Transverse colon (tissue), 4 donors: ENCODE data around the gene UMAD1.

Experiments
- CTCF ChIP-seq, 5 experiments: fragments of 200-600 bp in 3 of 5; fragments of 450-650 bp in 2 of 5; sonication (generic) in 3 of 5; IDR thresholded peaks; 1 replicate in 2 of 5; 2 replicates in 3 of 5; pipeline ENCODE4 v1.5.1; 2016 to 2017; ENCODE audit warnings: antibody characterized with exemption in 5 of 5, inconsistent platforms in 3 of 5, mild to moderate bottlenecking in 2 of 5, moderate library complexity in 1 of 5
- EP300 ChIP-seq: sonication (generic); formaldehyde crosslinking; IDR thresholded peaks from one replicate; pipeline ENCODE4 v1.6.1; 2017; ENCODE audit warnings: antibody characterized with exemption, low read depth
- POLR2A ChIP-seq: fragments of 450-650 bp; IDR thresholded peaks from one replicate; pipeline ENCODE4 v1.6.1; 2016; ENCODE audit warnings: antibody characterized with exemption, mild to moderate bottlenecking, moderate library complexity
- POLR2AphosphoS5 ChIP-seq, 3 donors: sonication (generic); formaldehyde crosslinking; IDR thresholded peaks; one replicate each; pipeline ENCODE4 v1.6.1; 2016; ENCODE audit warnings: antibody characterized with exemption in 3 of 3

GRCh38 chr7:7709291-7709690 lies 68.7 kb downstream of the UMAD1 start:
- TF ChIP-seq CTCF (IDR thresholded peaks at IDR 0.05) (no peak), POLR2AphosphoS5 (IDR thresholded peaks at IDR 0.05) (no peak), POLR2A (no peak), EP300 (no peak)
